Astrocyte (in vitro differentiated cells and primary cell): ENCODE results near the gene C1orf94.

Experiments used
- CTCF ChIP-seq: IDR thresholded peaks from 2 replicates; pipeline ENCODE4 v1.5.1; 2011; ENCODE audit warnings: low read depth, mild to moderate bottlenecking, inconsistent platforms, low read length, moderate library complexity; ENCODE audit not compliant: insufficient read depth
- EZH2 ChIP-seq: IDR thresholded peaks from 2 replicates; pipeline ENCODE4 v1.6.1; 2012; ENCODE audit warnings: mild to moderate bottlenecking, low read length, inconsistent platforms; ENCODE audit not compliant: insufficient read depth

DNA sequence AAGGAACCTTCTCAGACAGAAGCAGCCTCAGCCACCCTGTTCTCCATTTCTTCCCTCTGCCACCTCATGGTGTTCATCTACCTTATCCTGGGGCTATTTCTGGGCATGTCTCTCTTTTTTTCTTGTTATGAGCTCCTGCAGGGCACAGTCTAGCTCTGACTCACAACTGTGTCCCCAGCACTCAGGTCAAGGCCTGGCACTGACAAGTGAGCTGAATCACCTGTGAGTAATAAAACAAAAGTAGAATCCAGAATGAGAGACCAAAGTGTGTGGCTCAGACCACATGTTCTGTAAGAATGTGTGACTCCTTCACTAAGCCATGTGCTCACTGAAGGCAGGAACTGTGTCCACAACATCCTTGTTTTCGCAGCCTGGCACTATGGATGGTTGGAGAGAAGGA, 23.2 kb downstream of the C1orf94 start:
- TF ChIP-seq CTCF: no peak
- no peak for TF ChIP-seq EZH2
